MM.1S (cell line): ENCODE results near the gene TULP1.

Experiments used
- EZH2 ChIP-seq: fragments of 300-600 bp; sonication (generic); optimal IDR thresholded peaks from 2 replicates; pipeline ENCODE3; 2017; ENCODE audit warnings: low read depth, mild to moderate bottlenecking, antibody characterized with exemption, low read length, mixed read lengths
- TF ChIP-seq, protein P1 (sequence below): fragments of 300-600 bp; sonication (generic); IDR thresholded peaks from 2 replicates; pipeline ENCODE4 v1.5.1; 2016; ENCODE audit warnings: antibody characterized with exemption, low read length, mixed read lengths

DNA sequence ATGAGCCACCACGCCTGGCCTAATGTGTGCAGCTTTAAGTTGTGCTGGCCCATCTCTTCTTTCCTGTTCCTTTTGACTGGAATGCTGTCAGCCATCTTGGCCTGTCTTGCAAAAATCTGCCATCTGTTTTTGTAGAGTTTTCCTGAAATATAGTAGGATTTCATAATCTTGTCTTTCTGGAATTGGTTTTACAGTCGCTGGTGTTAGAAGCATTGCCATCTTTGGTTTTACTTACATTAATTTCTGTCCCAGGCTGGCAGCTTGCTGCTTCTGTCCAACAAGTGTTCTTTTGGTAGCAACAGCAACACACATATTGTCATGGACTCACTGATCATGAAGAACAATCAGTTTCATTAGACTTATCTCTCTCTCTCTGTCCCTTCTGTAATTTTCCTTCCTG is 29.1 kb upstream of the TULP1 start:
- TF ChIP-seq, protein P1, sequence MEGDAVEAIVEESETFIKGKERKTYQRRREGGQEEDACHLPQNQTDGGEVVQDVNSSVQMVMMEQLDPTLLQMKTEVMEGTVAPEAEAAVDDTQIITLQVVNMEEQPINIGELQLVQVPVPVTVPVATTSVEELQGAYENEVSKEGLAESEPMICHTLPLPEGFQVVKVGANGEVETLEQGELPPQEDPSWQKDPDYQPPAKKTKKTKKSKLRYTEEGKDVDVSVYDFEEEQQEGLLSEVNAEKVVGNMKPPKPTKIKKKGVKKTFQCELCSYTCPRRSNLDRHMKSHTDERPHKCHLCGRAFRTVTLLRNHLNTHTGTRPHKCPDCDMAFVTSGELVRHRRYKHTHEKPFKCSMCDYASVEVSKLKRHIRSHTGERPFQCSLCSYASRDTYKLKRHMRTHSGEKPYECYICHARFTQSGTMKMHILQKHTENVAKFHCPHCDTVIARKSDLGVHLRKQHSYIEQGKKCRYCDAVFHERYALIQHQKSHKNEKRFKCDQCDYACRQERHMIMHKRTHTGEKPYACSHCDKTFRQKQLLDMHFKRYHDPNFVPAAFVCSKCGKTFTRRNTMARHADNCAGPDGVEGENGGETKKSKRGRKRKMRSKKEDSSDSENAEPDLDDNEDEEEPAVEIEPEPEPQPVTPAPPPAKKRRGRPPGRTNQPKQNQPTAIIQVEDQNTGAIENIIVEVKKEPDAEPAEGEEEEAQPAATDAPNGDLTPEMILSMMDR, result no peak
- no peak for TF ChIP-seq EZH2
